ENCODE results near the gene CHCHD6.
A peak's percentile ranks its signal among the peaks of the same experiment; 100 is the strongest.

The CHCHD6 gene, protein sequence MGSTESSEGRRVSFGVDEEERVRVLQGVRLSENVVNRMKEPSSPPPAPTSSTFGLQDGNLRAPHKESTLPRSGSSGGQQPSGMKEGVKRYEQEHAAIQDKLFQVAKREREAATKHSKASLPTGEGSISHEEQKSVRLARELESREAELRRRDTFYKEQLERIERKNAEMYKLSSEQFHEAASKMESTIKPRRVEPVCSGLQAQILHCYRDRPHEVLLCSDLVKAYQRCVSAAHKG
- 4.8 to 6.0 reads per million in 2 donors for total RNA-seq

DNA sequence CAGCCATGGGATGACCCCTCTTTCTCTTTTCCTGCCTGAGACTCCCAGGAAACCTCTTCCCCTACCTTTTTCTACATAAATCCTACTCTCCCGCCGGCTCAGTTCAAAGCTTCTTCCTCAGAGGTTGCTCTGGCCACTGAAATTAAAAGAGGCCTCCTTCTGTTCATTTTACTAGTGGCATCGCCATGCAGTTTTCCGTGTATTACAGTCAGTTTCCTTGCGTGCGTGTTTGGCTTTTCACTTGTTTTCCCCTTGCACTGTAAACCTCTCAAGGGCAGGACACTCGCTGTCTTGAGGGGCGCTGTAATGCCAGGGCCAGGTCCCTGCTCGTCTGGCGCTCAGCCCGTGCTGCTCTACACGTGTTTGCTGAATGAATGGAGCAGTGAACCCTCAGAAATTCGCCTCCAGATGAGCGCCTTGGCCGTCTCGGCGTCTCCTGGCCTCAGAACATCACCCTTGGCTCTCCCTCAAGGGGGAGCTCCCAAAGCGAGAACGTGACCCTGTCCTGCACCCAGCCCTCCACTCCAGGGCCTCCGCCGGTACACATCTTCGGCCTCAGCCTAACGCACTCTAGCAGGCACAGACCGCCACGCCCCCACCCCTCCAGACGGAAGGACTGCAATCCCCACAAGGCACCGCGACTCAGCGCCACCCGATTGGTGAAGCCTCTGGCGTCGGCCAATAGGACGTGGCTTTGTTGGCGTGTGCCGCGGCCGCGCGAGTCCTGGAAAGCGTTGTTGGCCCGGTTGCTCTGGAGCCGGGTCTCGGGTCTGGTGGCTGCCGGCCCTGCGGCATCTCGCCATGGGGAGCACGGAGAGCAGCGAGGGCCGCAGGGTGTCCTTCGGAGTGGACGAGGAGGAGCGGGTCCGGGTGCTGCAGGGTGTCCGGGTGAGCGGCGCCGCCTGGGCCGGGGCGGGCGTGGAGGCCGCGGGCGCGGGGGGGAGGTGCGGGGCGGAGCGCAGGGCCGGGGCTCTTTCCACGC lies at the start of gene CHCHD6:
CHCHD6 (plus strand) TSS at position 729 of the 982 bp plus-strand sequence; CDS start at position 802, 73 bp downstream.
- peak; percentile 86 for DNase-seq

DNA sequence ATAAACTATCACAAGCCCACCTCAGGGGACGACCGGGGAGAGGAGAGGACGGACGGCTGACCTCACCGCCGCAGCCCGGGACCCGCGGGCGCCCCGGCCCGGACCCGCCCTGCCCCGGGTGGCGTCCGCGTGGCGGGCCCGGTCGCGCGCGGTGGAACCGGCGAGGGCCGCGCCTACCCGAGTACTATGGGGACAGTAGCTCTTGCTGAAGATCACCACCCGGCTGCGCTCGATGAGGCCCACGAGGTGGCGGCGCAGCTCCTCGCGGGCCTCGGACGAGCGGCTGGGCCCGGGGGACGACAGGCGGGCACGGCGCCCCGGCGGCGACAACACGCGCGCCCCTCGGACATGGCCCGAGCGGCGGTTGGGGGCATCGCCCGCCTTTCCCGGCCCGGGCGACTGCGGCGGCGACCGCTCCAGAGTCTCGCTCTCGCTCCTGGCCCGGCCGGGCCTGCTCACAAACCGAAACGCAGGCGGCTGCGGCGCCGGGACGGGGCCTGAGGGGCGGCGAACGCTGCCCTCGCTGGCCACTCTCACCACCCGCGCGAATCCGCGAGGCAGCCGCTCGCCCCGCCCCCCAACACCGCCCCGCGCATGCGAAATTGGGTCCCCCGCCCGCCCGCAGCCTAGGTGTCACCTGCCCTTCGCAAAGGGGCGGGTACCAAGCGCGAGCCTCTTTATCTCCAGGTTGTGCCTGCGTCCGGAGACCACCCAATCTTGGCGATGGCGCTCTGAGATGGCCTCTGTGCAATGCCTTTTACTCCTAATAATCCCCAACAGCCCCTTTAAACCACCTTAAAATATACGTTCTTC lies 49.3 kb upstream of the CHCHD6 start, which contains the start of gene TXNRD3:
TXNRD3 (minus strand) TSS at position 554 of the 813 bp plus-strand sequence.
- DNase-seq = peak; percentile 41

DNA sequence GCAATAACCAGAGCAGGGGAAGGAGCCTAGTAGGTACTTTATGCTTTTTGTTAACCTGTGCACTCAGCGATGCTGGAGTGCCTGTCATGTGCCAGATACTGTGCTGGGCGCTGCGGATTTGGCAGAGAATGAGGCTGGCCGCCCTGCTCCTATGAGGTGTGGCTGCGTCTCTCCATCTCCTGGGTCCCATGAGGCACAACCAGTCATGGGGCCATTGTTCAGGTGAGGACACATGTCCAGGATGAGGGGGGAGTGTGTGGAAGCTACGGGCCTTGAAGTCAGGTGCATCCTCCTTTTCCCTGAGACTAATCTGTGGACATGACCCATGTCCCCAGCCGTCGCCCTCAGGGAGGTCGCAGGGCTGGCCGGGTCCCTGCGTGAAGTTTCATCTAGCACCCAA lies 48.2 kb upstream of the CHCHD6 start:
- no peak for DNase-seq

DNA sequence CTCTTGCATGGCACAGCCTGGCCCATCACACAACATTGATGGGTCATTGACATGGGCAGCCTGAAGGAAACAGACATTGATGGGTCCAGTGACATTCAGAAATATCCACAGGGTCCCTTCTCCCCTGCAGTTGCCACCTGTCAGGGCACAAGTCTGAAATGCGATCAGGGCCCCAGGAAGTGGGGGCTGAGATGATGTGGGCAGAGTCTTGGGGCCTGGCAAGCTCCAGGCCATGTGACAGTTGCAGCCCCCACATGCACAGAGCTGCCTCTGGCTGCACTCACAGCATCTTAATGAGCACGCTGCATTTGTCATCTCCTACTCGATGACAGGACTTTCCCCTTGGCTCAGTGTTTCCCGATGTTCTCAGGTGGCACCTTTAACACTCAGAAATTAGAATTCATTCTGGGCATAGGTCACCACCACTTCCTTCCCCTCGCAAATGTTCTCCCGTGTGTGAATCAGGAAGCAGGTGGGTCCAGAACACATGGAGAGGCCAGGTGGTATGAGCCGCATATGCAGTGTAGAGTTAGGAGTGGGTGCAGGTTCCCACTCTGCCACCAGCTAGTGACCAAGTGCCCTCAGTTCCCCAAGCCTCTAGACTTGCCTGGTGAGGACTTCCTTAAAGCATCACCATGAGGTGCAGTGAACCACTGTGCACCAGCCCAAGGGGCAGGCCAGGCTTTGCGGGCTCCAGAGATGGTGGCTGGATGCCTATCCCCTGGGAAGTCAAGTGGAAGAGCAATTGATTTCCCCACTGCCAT lies 47.5 kb upstream of the CHCHD6 start:
- no peak for DNase-seq

DNA sequence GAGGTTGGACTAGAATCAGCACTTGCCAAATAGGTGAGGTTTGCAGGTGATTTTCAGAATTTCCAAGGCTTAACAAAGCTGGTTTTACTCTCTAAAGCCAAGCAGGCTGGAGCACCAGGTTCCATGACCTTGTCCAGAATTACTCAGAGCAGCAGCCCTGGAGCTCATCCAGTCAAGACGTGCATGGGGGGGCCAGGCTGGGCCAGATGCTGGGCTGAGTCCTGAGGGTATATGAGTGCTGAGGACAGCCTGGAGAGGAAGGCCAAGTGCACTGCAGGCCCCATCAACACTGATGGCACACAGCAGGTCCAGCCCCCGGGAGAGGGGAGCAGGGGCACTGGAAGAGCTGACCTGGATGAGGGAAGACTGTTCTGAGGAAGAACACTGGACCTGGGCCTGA lies 46.1 kb upstream of the CHCHD6 start:
- DNase-seq = no peak

DNA sequence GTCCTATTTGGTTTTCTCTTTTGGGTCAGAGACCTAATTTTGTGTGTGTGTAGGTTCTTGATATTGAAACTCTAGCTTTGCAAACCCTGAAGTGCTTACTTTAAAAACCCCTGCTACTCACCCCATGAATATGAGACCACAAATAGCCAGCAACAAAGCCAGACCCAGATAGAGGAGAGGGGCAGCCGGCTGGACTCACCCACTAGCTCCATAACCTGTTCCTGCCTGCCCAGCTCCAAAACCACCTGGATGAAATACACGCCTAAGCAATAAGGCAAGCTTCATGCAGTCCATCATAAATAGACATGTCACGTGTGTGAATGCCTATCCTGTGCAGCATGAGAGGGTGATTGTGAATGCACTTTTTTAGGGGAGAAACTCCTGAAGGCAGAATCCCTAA lies 45.5 kb upstream of the CHCHD6 start:
- DNase-seq = no peak

DNA sequence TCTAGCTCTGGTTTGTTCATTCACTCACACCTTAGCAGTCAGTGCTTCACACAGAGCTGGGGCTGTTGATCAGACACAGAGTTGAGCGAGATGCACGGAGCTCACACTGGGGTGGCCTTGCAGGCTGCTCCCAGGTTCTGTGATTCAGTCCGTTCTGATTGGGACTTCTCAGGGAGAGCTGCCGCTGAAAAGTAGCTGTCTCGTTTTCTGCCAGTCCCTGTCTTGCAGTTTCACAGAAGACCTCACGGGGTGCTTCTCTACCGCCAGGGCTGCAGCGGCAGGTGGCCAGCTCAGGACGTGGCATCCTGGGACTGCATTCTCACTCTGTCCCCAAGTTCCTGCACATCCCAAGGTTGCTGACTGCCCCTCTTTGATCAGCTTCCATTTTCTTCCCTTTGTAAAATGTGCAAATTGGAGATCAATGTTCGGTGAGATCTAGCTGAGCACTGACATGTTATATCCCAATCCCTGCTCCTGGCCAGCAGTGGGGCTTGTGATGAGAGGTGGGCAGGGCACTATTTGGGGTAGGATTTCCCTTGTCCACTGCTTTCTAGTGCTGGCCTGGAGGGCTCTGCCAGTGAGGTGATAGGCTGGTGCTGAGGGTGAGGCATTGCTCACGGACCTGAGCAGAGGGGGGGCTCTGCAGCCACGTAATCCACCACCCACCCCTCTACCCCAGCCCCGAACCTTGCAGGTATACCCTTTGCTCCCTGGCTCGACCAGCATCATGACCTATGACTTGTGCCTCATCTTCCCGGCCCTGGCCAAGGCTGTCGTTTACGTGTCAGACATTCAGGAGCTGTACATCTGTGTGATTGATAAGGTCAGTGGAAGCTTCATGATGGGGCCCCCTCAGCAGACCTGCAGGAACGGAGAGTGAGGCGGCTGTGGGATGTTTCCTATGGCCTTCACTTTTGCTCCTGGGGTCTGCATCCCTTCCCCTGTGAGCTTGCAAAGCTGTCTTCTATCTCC lies 43.8 kb upstream of the CHCHD6 start:
- DNase-seq = no peak

DNA sequence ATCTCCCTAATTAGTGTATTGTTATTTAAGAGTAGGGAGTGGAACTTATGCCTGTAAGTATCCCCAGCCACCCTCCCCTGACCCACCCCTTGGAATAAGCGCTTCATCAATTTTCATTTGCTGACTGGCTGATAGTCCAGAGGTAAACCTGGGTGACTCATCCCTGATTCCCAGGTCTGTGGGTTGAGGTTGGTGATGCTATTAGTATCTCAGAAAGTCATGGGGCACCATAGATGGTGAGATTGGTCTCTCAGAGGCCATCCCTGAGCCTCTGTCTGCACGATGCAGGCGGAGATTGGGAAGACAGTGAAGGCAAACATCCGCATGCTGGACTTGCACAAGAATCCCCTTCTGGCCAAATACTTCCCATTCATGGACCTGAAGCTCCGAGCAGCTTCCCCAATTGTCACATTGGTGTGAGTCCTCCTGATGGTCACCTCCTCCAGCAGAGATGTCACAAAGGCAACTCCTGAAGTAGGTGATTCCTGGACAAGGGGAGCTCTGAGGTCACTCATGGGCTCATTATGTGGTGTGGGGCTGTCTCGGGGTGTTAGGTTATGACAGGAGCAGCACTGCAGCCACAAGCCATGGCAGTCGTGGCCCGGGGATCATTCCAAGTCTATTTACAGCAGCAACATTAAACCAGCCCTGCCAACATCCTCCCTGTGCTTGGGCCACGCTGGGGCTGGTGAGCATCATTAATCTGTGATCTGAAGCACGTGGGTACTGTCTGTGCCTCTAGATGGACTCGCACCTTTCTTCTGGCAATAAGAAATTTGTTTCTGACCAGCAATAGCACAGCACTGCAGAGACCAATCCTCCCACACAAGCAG lies 42.3 kb upstream of the CHCHD6 start:
- DNase-seq = no peak

DNA sequence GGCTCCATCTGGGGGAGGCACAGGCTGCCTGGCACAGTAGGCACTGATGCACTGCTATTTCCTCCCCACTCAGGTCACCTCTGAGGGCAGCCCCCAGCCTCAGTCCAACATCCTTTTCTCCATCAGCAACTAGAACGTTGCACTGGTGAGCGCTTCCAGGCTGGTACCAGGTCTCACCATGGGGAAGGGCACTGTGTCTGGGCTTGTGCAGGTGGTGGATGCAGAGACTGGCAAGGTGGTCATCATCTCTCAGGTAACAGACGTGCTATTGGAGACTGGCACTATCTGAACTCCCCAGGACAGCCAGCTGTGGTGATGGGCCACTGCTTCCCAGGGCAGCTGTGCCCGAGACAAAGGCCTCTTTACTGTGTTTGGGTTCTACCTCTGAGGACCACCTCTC lies 40.8 kb upstream of the CHCHD6 start:
- DNase-seq = no peak

DNA sequence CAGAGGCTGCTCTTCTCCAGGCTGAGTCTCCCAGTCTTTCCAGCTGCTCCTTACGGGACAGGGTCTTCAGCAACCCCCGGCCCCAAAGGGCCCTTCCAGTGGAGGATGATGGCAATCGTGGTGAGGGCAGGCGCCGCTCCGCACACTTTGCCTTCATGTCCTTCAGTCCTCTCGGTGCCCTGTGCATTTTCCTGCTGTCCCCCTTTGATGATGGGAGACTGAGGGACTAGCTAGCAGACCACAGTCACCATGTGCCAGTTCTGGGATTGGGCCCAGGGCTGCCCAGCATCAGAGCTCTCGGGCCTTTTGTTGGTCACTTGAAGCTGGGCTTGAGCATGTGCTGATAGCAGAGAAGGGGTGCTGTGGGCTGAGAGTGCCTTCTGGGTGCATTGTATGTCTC lies 40.3 kb upstream of the CHCHD6 start:
- DNase-seq = no peak

DNA sequence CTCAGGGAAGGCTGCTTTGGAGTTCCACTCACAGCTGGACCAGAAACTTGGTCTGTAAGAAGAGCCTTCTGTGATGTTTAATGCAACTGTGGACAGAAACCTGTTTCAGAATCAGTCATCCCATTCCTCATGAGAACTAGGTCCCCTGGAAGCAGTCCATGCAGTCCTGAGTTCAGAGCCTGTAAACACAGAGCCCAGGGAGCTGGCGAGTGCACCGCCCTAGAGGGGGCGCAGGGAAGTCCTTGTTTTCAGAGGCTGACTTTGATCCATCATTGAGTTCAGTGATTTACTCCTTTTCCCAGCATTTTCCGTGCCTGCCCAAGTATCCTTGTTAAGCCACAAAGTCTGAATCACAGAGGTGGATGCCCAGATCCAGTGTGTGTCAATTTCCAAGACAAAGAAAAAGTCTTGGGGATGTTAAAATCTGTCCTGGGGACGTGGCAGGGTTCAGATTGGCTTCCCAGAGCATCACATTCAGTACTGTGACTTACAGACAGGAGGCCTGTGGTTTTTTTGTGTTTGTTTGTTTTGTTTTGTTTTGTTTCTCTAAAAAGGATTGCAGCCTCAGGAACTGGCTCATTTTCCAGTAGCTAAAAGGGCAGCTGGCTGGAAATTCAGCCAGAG lies 39.3 kb upstream of the CHCHD6 start:
- no peak for DNase-seq

DNA sequence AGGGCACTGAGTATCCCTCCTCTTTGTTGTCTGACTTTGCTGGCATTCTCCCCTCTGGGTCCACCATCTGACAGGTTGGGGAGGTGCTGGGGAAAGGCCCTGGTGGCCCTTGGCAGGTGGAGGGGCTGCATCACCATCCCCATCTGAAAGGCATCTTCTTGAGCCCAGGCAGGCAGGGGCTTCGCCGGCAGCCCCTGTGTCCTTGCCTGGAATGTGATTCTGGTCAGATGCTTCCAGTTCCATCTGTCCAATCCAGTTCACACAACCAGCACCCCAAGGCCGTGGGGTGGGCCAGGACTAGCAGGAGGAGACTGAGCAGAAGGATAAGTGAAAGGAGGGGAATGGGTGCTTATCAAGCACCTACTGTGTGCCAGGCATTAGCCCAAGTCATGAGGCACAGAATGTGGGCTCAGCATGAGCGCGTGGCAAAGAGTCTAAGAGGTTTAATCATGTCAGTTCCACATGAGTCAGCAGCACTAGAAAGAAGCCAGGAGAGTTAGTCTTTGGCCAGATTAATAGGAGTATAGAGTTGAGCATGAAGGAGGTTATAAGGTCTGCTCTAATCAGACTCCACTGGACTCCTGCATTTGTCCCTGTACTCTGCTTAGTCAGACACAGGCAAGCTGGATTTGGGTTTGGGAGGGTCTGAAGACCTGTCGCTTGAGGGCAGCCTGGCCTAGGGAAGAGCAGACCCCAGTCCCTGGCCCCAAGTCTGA lies 38.7 kb upstream of the CHCHD6 start:
- DNase-seq = no peak

DNA sequence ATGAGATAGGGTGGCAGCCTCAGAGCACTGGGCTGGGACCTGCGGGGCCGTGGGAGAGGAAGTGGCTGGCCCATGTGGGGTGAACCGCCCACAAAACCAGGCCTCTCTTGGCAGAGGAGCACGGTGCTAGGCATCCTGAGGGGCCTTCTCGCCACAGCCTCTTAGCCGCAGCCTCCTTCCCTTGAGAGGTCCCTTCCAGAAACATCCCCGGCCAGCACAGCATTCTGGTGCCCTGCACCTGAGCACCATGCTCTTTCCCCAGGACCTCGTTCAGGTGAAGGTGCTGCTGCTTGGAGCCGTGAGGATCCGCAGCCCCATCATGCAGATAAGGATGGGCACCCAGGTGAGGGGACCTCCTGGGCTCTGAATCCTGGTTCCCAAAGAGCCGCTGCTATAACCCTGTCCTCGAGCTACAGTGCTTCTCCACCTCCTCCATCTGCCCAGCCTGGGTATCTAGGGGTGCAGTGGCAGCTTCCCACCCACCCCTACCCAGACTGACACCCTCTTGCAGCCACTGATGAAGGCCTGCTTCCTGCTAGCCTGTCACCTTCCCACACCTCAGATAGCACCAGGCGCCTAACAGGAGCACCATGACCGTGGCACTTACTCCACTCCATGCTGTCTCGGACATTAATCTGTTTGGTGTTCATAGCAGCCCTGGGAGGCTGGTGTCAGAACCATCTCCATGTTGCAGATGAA lies 37.9 kb upstream of the CHCHD6 start:
- no peak for DNase-seq

DNA sequence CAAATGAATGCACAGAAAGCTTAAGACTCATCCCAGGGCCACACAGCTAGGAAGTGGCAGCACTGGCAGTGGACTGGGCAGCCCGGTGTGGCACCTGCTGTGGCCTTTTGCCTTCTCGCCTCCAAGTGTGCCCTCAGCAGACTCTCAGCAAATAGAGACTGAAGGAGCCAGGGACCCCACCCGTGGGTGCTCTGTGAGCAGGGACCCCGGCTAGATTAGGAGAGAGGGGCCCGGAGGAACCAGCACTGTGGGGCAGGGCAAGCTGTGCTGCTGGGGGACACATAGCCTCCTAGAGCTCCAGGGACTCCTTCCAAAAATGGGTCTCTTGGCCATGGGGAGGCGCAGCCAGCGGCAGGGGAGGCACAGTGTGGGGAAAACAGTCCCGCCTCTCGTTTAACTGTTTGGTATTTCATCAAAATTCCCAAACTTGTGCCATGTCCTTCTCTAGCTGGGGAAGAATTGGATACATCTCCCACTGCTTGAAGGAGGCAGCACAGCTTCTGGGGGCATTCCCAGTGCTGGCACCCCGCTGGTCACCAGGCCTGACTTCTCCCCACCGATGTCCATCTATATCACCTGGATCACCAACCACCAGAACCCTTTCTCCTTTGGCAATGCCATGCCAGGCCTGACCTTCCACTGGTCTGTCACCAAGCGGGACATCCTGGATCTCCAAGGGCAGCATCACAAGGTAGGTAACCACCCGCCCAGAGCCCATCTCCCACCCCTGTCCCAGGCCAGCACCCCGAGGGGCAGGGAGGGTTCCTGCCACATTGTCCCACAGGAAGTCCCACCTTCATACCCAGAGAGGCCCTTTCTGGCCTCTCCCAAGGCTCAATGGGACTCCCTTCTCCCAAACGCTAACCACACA lies 37.1 kb upstream of the CHCHD6 start:
- no peak for DNase-seq

DNA sequence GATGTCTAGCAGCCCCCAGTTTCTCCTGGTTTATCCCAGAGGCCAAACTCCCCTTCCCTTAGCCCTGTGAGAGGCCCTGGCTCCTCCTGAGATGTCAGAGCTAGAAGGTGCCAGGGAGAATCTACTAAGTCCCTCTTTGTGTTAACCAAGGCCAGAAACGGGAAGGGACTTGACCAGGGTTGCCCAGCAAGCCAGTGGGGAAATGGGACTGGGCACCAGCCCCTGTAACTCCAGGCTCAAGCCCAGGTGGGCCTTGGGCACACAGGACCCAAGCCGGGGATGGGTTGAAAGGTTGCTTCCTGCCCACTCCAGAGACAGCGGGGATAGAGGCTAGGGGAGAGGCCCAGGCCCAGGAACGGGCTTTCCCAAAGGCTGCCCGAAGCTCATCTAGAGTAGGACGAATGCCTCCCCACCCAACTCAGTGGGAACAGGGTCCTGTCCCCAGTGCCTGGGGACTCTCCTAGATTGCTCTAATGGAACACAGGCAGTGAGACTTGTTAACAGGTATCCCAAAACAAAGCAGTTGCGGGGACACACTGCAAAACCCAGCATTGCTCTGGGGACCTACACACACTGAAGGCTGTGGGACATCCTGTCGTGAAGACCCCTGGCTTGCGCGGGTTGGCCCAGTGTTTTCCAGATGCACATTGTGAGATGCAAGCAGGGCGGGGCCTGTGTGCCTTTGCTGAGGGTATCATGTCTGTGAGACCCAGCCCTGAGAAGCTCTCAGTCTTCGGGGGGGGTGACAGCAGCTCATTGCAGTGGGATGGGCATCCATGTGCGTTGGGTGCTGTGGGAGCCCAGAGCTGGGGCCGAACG lies 36.2 kb upstream of the CHCHD6 start:
- DNase-seq = no peak
